ENCODE data around the gene MATN4. TPM values are rescaled to one million over a fixed set of nuclear protein-coding genes. Genes with fewer than 3 reads are reported as not detected.

The MATN4 gene
- total and polyA plus RNA-seq, 5 donors: 0.05 to 0.20 (median 0.16) TPM; not detected in 1

- Histone ChIP-seq H3K27me3 (ENCODE audit: control insufficient read depth, insufficient read depth) (no peaks in the 10 kb centered on the region), H3K4me1 (ENCODE audit: control insufficient read depth, insufficient read depth, low read length) (no peaks in the 10 kb centered on the region), H3K27ac (ENCODE audit: low read length) (no peak overlapping the region), H3K4me3 (ENCODE audit: low read length) (no peak overlapping the region), H3K9me3 (ENCODE audit: control insufficient read depth, low read length) (no peaks in the 10 kb centered on the region)
- DNase-seq (no peak), ATAC-seq (no peak)
- intact Hi-C loops (cut with DNase I): loop anchor here in 2 of 4 donors (10.0 kb wide), 3 partner anchors 255 to 295 kb away; no protein-coding TSS in a partner anchor
- WGBS: 86% methylated on average over 6 of the region's 6 CpGs
These were observed 8.3 kb downstream of the MATN4 start for GRCh38 chr20:45299786-45300185.

- no peak for ATAC-seq
- H3K27me3 ChIP-seq (ENCODE audit: control insufficient read depth, insufficient read depth): no peaks in the 10 kb centered on the region
- H3K9me3 ChIP-seq (ENCODE audit: control insufficient read depth, low read length): no peaks in the 10 kb centered on the region
- WGBS: 91% methylated on average over 52 of the region's 52 CpGs
- H3K4me1 ChIP-seq (ENCODE audit: control insufficient read depth, insufficient read depth, low read length): no peaks in the 10 kb centered on the region
- intact Hi-C loops (cut with DNase I): loop anchor here in 2 of 4 donors (10.0 kb wide), 3 partner anchors 253 to 293 kb away; no protein-coding TSS in a partner anchor
- H3K27ac ChIP-seq (ENCODE audit: low read length): no peak overlapping the region
- DNase-seq: no peak
- no peak overlapping the region for H3K4me3 ChIP-seq (ENCODE audit: low read length)
These were observed 10.2 kb downstream of the MATN4 start for GRCh38 chr20:45297786-45298497.

- intact Hi-C loops (cut with DNase I): loop anchor here in 3 of 4 donors (5.0 to 10.0 kb wide), 4 partner anchors 197 to 290 kb away; no protein-coding TSS in a partner anchor
- ATAC-seq: no peak
- H3K4me3 ChIP-seq (ENCODE audit: low read length): no peak overlapping the region
- no peaks in the 10 kb centered on the region for H3K4me1 ChIP-seq (ENCODE audit: control insufficient read depth, insufficient read depth, low read length)
- no peaks in the 10 kb centered on the region for H3K9me3 ChIP-seq (ENCODE audit: control insufficient read depth, low read length)
- 97% methylated on average over 1 of the region's 1 CpG for WGBS
- no peak for DNase-seq
- H3K27me3 ChIP-seq (ENCODE audit: control insufficient read depth, insufficient read depth): no peaks in the 10 kb centered on the region
- H3K27ac ChIP-seq (ENCODE audit: low read length): no peak overlapping the region
These were observed 13.4 kb downstream of the MATN4 start for GRCh38 chr20:45294659-45295058.

- Histone ChIP-seq H3K4me3 (ENCODE audit: low read length) (peak overlapping the region; percentile 47), H3K27ac (ENCODE audit: low read length) (no peak overlapping the region), H3K4me1 (ENCODE audit: control insufficient read depth, insufficient read depth, low read length) (no peaks in the 10 kb centered on the region), H3K9me3 (ENCODE audit: control insufficient read depth, low read length) (no peaks in the 10 kb centered on the region), H3K27me3 (ENCODE audit: control insufficient read depth, insufficient read depth) (no peaks in the 10 kb centered on the region)
- ATAC-seq: no peak
- 64% methylated on average over 5 of the region's 5 CpGs for WGBS
- intact Hi-C loops (cut with DNase I): loop anchor here in 3 of 4 donors (5.0 to 10.0 kb wide), 4 partner anchors 197 to 289 kb away; no protein-coding TSS in a partner anchor
- no peak for DNase-seq
These were observed 14.1 kb downstream of the MATN4 start for GRCh38 chr20:45294003-45294368.

- WGBS: 2% methylated on average over 79 of the region's 79 CpGs
- Histone ChIP-seq H3K4me3 (ENCODE audit: low read length) (peak overlapping the region; percentile 47), H3K27me3 (ENCODE audit: control insufficient read depth, insufficient read depth) (no peaks in the 10 kb centered on the region), H3K9me3 (ENCODE audit: control insufficient read depth, low read length) (no peaks in the 10 kb centered on the region), H3K4me1 (ENCODE audit: control insufficient read depth, insufficient read depth, low read length) (no peaks in the 10 kb centered on the region), H3K27ac (ENCODE audit: low read length) (no peak overlapping the region)
- intact Hi-C loops (cut with DNase I): loop anchor here in 3 of 4 donors (5.0 to 10.0 kb wide), 4 partner anchors 196 to 289 kb away; no protein-coding TSS in a partner anchor
- DNase-seq (peak; percentile 85 to 94 (median 93)), ATAC-seq (peak; percentile 86 to 92)
These were observed 14.8 kb downstream of the MATN4 start for GRCh38 chr20:45293041-45294002.

GRCh38 chr20:45292343-45292742 lies 15.8 kb downstream of the MATN4 start:
- ATAC-seq: no peak
- no peaks in the 10 kb centered on the region for H3K27me3 ChIP-seq (ENCODE audit: control insufficient read depth, insufficient read depth)
- H3K4me3 ChIP-seq (ENCODE audit: low read length): no peak overlapping the region
- H3K9me3 ChIP-seq (ENCODE audit: control insufficient read depth, low read length): no peaks in the 10 kb centered on the region
- DNase-seq: no peak
- no peak overlapping the region for H3K27ac ChIP-seq (ENCODE audit: low read length)
- no peaks in the 10 kb centered on the region for H3K4me1 ChIP-seq (ENCODE audit: control insufficient read depth, insufficient read depth, low read length)
- intact Hi-C loops (cut with DNase I): loop anchor here in 3 of 4 donors (5.0 to 10.0 kb wide), 4 partner anchors 195 to 288 kb away; no protein-coding TSS in a partner anchor
- 72% methylated on average over 2 of the region's 2 CpGs for WGBS

GRCh38 chr20:45291526-45291925 lies 16.6 kb downstream of the MATN4 start:
- Histone ChIP-seq H3K27me3 (ENCODE audit: control insufficient read depth, insufficient read depth) (no peaks in the 10 kb centered on the region), H3K4me1 (ENCODE audit: control insufficient read depth, insufficient read depth, low read length) (no peaks in the 10 kb centered on the region), H3K27ac (ENCODE audit: low read length) (no peak overlapping the region), H3K9me3 (ENCODE audit: control insufficient read depth, low read length) (no peaks in the 10 kb centered on the region), H3K4me3 (ENCODE audit: low read length) (no peak overlapping the region)
- 84% methylated on average over 9 of the region's 9 CpGs for whole genome bisulfite sequencing
- intact Hi-C loops (cut with DNase I): loop anchor here in 3 of 4 donors (5.0 to 10.0 kb wide), 4 partner anchors 194 to 287 kb away; no protein-coding TSS in a partner anchor
- ATAC-seq: no peak
- no peak for DNase-seq

GRCh38 chr20:45290677-45291355 lies 17.3 kb downstream of the MATN4 start:
- Histone ChIP-seq H3K27me3 (ENCODE audit: control insufficient read depth, insufficient read depth) (no peaks in the 10 kb centered on the region), H3K27ac (ENCODE audit: low read length) (no peak overlapping the region), H3K9me3 (ENCODE audit: control insufficient read depth, low read length) (no peaks in the 10 kb centered on the region), H3K4me3 (ENCODE audit: low read length) (no peak overlapping the region), H3K4me1 (ENCODE audit: control insufficient read depth, insufficient read depth, low read length) (no peaks in the 10 kb centered on the region)
- ATAC-seq: peak; percentile 62 to 75
- DNase-seq: peak; percentile 78 to 89 (median 85)
- WGBS: 21% methylated on average over 8 of the region's 8 CpGs
- intact Hi-C loops (cut with DNase I): loop anchor here in 3 of 4 donors (5.0 to 10.0 kb wide), 4 partner anchors 194 to 286 kb away; no protein-coding TSS in a partner anchor

GRCh38 chr20:45289942-45290676 lies 18.0 kb downstream of the MATN4 start:
- intact Hi-C loops (cut with DNase I): loop anchor here in 3 of 4 donors (5.0 to 10.0 kb wide), 4 partner anchors 193 to 285 kb away; no protein-coding TSS in a partner anchor
- no peaks in the 10 kb centered on the region for H3K27me3 ChIP-seq (ENCODE audit: control insufficient read depth, insufficient read depth)

GRCh38 chr20:45288860-45289259 lies 19.2 kb downstream of the MATN4 start:
- Histone ChIP-seq H3K27me3 (ENCODE audit: control insufficient read depth, insufficient read depth) (no peaks in the 10 kb centered on the region), H3K9me3 (ENCODE audit: control insufficient read depth, low read length) (no peaks in the 10 kb centered on the region), H3K4me3 (ENCODE audit: low read length) (no peak overlapping the region), H3K4me1 (ENCODE audit: control insufficient read depth, insufficient read depth, low read length) (no peaks in the 10 kb centered on the region), H3K27ac (ENCODE audit: low read length) (no peak overlapping the region)
- intact Hi-C loops (cut with DNase I): no loop called here
- DNase-seq (no peak), ATAC-seq (no peak)
- WGBS: 86% methylated on average over 5 of the region's 5 CpGs

More at GRCh38 chr20:45289942-45290676, 18.0 kb downstream of the MATN4 start:
- H3K27ac ChIP-seq (ENCODE audit: low read length): no peak overlapping the region
- H3K4me3 ChIP-seq (ENCODE audit: low read length): no peak overlapping the region
- no peaks in the 10 kb centered on the region for H3K9me3 ChIP-seq (ENCODE audit: control insufficient read depth, low read length)
- no peak for DNase-seq
- 70% methylated on average over 13 of the region's 13 CpGs for WGBS
- ATAC-seq: no peak
- no peaks in the 10 kb centered on the region for H3K4me1 ChIP-seq (ENCODE audit: control insufficient read depth, insufficient read depth, low read length)

Data from right cardiac atrium (tissue), 5 donors.